Right atrium auricular region (tissue), 2 donors: ENCODE measurements around the gene USP9X. TPM values are rescaled to one million over a fixed set of nuclear protein-coding genes. Genes with fewer than 3 reads are reported as not detected.
A peak's percentile ranks its signal among the peaks of the same experiment; 100 is the strongest.
"Not testable (repeated sequence)": the region's sequence is repeated elsewhere in the genome, so short reads cannot be mapped to it uniquely, and the experiment has no call there.

Source experiments
- DNase-seq: peaks from one replicate; pipeline ENCODE4 v3.0.0-alpha.2; 2019; ENCODE audit warnings: low spot score
- H3K27ac ChIP-seq, 2 donors: fragments of 200-600 bp; sonication (generic); 1 replicate in 1 of 2; 2 replicates in 1 of 2; pipeline ENCODE4 v1.5.1; 2016 to 2019
- H3K27me3 ChIP-seq, 2 donors: fragments of 200-600 bp; sonication (generic); one replicate each; pipeline versions ENCODE4 v1.5.1 to v1.6.0; 2017 to 2019
- H3K36me3 ChIP-seq: fragments of 200-600 bp; sonication (generic); one replicate; pipeline ENCODE4 v1.5.1; 2016
- H3K4me1 ChIP-seq, 2 donors: fragments of 200-600 bp; sonication (generic); one replicate each; pipeline versions ENCODE4 v1.5.1 to v1.6.0; 2017 to 2019
- H3K4me3 ChIP-seq, 2 donors: fragments of 200-600 bp; sonication (generic); 1 replicate in 1 of 2; 2 replicates in 1 of 2; pipeline ENCODE4 v1.5.1; 2017 to 2019; ENCODE audit warnings: mild to moderate bottlenecking in 1 of 2, moderate library complexity in 1 of 2
- H3K9me3 ChIP-seq, 2 donors: fragments of 200-600 bp; sonication (generic); one replicate each; pipeline ENCODE4 v1.5.1; 2019
- CTCF ChIP-seq, 2 donors: fragments of 200-600 bp; sonication (generic); IDR thresholded peaks; one replicate each; pipeline ENCODE4 v1.5.1; 2019; ENCODE audit warnings: antibody characterized with exemption in 2 of 2
- total RNA-seq, 2 donors: library from RNA; depleted of rRNA; stranded (reverse); fragments of >200 nt; gene quantifications; one replicate each; pipeline ENCODE4 v1.1.0, GENCODE V29; 2016

The USP9X gene
- total RNA-seq, 2 donors from 2014 or later: 57.2 to 65.1 TPM

GRCh38 chrX:41177297-41177696 is 92.1 kb downstream of the USP9X start:
- DNase-seq: no peak
- no peaks in the 10 kb centered on the region for H3K9me3 ChIP-seq
- no peak overlapping the region for H3K4me3 ChIP-seq
- H3K4me1 ChIP-seq: peaks cover 0 to 4% of the 10 kb centered on the region in 2 donors
- no peaks in the 10 kb centered on the region for H3K27me3 ChIP-seq
- no peak overlapping the region for H3K27ac ChIP-seq
- peaks cover 9% of the 10 kb centered on the region for H3K36me3 ChIP-seq
- TF ChIP-seq CTCF (IDR thresholded peaks at IDR 0.05): no peak

- Histone ChIP-seq H3K27me3 (no peaks in the 10 kb centered on the region), H3K27ac (no peak overlapping the region), H3K36me3 (peaks cover 9% of the 10 kb centered on the region), H3K9me3 (no peaks in the 10 kb centered on the region), H3K4me1 (peaks cover 0 to 4% of the 10 kb centered on the region in 2 donors), H3K4me3 (no peak overlapping the region)
- no peak for DNase-seq
- no peak for TF ChIP-seq CTCF (IDR thresholded peaks at IDR 0.05)
These were observed 93.0 kb downstream of the USP9X start for GRCh38 chrX:41178201-41178600.

GRCh38 chrX:41180194-41180908 is 95.1 kb downstream of the USP9X start:
- peaks cover 0 to 4% of the 10 kb centered on the region in 2 donors for H3K4me1 ChIP-seq
- no peak overlapping the region for H3K4me3 ChIP-seq
- peaks cover 7% of the 10 kb centered on the region for H3K36me3 ChIP-seq
- H3K27me3 ChIP-seq: no peaks in the 10 kb centered on the region
- TF ChIP-seq CTCF (IDR thresholded peaks at IDR 0.05): peak; percentile 56 to 77
- no peak overlapping the region for H3K27ac ChIP-seq
- DNase-seq: peak; percentile 62
- H3K9me3 ChIP-seq: no peaks in the 10 kb centered on the region

GRCh38 chrX:41184312-41184711 is 99.1 kb downstream of the USP9X start:
- H3K27me3 ChIP-seq: no peaks in the 10 kb centered on the region
- H3K36me3 ChIP-seq: peaks cover 22% of the 10 kb centered on the region
- H3K9me3 ChIP-seq: no peaks in the 10 kb centered on the region
- H3K4me1 ChIP-seq: peaks cover 0 to 4% of the 10 kb centered on the region in 2 donors
- no peak for DNase-seq
- no peak overlapping the region for H3K4me3 ChIP-seq
- no peak overlapping the region for H3K27ac ChIP-seq
- TF ChIP-seq CTCF (IDR thresholded peaks at IDR 0.05): no peak

GRCh38 chrX:41186946-41187345 is 101.7 kb downstream of the USP9X start:
- H3K27me3 ChIP-seq, H3K9me3 ChIP-seq, H3K4me3 ChIP-seq, H3K27ac ChIP-seq, DNase-seq, H3K4me1 ChIP-seq: not testable (repeated sequence)
- peaks cover 32% of the 10 kb centered on the region for H3K36me3 ChIP-seq

- Histone ChIP-seq H3K36me3 (peaks cover 31% of the 10 kb centered on the region), H3K9me3 (no peaks in the 10 kb centered on the region), H3K27ac (no peak overlapping the region), H3K27me3 (no peaks in the 10 kb centered on the region), H3K4me3 (no peak overlapping the region), H3K4me1 (no peaks in the 10 kb centered on the region)
- DNase-seq: no peak
- no peak for TF ChIP-seq CTCF (IDR thresholded peaks at IDR 0.05)
These were observed 103.9 kb downstream of the USP9X start for GRCh38 chrX:41189156-41189555.
